HG03460 (cell line): Measurements from ENCODE around the gene KMT2B.
"Not testable (repeated sequence)": the region's sequence is repeated elsewhere in the genome, so short reads cannot be mapped to it uniquely, and the experiment has no call there.

Experiments used
- ATAC-seq: cut with Tn5 transposase; IDR thresholded peaks from one replicate; pipeline ENCODE4 v1.9.1; 2021; ENCODE audit not compliant: unreplicated experiment

KMT2B gene, protein sequence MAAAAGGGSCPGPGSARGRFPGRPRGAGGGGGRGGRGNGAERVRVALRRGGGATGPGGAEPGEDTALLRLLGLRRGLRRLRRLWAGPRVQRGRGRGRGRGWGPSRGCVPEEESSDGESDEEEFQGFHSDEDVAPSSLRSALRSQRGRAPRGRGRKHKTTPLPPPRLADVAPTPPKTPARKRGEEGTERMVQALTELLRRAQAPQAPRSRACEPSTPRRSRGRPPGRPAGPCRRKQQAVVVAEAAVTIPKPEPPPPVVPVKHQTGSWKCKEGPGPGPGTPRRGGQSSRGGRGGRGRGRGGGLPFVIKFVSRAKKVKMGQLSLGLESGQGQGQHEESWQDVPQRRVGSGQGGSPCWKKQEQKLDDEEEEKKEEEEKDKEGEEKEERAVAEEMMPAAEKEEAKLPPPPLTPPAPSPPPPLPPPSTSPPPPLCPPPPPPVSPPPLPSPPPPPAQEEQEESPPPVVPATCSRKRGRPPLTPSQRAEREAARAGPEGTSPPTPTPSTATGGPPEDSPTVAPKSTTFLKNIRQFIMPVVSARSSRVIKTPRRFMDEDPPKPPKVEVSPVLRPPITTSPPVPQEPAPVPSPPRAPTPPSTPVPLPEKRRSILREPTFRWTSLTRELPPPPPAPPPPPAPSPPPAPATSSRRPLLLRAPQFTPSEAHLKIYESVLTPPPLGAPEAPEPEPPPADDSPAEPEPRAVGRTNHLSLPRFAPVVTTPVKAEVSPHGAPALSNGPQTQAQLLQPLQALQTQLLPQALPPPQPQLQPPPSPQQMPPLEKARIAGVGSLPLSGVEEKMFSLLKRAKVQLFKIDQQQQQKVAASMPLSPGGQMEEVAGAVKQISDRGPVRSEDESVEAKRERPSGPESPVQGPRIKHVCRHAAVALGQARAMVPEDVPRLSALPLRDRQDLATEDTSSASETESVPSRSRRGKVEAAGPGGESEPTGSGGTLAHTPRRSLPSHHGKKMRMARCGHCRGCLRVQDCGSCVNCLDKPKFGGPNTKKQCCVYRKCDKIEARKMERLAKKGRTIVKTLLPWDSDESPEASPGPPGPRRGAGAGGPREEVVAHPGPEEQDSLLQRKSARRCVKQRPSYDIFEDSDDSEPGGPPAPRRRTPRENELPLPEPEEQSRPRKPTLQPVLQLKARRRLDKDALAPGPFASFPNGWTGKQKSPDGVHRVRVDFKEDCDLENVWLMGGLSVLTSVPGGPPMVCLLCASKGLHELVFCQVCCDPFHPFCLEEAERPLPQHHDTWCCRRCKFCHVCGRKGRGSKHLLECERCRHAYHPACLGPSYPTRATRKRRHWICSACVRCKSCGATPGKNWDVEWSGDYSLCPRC (N-terminal part only)

DNA sequence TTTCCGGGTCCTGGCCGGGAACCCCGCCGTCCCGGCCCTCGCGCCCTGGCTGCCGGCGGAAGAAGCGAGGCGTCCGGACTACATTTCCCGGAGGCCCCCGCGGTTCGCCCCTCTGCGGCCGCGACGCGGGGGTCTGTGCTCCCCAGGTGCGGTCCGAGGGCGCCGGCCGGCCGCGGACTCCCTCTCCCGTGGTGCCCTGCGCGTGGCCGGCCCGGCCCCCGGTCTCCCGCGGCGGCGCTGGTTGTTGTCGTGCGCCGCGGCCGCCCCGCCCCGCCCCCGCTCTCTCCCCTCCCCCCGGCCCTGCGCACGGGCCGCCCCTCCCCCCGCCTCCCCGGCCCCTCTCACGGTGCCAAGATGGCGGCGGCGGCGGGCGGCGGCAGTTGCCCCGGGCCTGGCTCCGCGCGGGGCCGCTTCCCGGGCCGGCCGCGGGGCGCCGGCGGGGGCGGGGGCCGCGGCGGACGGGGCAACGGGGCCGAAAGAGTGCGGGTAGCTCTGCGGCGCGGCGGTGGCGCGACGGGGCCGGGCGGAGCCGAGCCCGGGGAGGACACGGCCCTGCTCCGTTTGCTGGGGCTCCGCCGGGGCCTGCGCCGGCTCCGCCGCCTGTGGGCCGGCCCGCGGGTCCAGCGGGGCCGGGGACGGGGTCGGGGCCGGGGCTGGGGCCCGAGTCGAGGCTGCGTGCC is at the start of gene KMT2B:
KMT2B (plus strand) TSS at position 339 of the 680 bp plus-strand sequence; CDS start at position 355, 16 bp downstream.
- ATAC-seq: no peak

DNA sequence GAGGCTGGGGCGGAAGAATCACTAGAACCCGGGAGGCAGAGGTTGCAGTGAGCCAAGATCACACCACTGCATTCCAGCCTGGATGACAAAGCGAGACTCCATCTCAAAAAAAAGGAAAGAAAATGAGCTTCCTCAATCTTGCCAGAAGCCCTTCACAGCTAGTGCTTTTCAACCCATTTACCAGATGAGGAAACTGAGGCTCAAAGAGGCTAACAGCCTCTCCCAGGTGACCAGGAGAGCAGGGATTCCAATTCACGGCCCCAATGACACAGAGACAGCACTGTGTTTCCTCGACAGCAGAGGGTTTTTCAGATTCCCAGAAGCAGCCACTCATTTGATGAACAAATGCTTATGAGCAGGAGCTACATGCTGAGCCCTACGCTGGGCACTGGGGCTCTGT is 48.2 kb upstream of the KMT2B start:
- no peak for ATAC-seq

GRCh38 chr19:35669974-35670373 is 47.8 kb upstream of the KMT2B start:
- ATAC-seq: no peak

DNA sequence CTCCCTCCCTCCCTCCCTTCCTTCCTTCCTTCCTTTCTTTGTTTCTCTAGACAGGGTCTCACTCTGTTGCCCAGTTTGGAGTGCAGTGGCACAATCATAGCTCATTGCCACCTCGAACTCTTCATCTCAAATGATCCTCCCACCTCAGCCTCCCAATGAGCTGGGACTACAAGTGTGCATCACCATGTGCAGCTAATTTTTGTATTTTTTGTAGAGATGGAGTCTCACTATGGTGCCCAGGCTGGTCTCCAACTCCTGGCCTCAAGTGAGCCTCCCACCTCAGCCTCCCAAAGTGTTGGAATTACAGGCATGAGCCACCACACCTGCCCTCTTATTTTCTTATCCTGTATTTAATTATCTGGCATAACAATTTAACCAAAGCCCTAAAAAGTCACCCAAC is 47.1 kb upstream of the KMT2B start:
- ATAC-seq: no peak

DNA sequence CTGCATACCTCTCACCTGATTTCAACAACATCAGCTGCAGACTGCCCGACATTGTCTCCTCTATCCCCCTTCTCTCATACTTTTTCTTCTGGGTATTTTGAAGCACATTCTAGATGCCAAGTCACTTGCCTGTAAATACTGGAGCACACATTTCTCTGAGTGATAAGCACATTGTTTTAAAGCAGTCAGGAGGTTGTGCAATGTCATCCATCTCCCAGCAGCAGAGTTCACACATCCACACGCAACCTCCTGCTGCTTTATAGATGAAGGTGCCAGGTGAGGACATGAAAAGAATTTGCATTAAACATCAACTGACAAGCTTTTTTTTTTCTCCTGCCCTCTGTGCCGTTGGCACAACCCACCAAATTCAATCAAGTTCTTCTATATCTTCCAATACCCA is 46.0 kb upstream of the KMT2B start:
- ATAC-seq: no peak

DNA sequence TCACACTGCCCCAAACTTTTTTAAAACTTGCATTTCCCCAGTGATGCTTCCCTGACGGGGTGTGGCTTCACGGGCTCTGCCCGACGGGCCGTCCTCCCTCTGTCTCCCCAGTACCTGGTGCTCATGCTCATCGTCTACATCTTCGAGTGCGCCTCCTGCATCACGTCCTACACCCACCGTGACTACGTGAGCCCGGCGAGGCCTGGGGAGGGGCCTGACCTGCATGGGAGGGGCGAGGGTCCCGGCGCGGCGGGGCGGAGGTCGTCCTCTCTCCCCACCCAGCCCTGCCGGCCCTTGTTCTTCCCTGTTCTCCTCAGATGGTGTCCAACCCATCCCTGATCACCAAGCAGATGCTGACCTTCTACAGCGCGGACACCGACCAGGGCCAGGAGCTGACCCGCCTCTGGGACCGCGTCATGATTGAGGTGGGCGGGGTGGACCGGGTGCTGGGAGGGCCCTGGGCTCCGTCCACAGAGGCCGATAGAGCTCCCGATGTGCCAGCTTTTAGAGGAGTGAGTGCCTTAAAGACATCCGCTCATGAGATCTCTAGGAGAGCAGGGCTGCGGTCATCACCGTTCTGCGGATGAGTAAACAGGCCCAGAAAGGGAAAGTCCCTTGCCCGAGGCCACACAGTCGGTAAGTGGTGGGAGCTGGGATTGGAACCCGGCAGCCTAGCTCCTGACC is 44.5 kb upstream of the KMT2B start:
- no peak for ATAC-seq

DNA sequence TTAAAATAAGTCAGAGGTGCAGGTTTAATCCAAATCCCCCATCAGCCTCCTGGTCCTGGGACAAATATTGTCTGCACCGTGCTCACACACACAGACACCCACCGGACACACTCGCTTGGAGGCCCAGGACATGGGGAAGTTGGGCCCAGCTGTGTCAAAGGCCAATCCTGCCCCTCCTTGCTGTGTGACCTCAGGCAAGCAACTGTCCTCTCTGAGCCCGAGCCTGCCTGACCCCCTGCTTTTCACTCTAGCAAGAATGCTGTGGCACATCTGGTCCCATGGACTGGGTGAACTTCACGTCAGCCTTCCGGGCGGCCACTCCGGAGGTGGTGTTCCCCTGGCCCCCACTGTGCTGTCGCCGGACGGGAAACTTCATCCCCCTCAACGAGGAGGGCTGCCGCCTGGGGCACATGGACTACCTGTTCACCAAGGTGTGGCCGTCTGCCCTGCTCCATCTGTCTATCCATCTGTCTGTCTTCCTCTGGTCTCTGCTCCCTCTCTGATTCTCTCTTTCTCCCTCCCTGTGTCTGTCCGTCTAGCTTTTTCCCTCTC is 42.1 kb upstream of the KMT2B start:
- ATAC-seq: no peak

DNA sequence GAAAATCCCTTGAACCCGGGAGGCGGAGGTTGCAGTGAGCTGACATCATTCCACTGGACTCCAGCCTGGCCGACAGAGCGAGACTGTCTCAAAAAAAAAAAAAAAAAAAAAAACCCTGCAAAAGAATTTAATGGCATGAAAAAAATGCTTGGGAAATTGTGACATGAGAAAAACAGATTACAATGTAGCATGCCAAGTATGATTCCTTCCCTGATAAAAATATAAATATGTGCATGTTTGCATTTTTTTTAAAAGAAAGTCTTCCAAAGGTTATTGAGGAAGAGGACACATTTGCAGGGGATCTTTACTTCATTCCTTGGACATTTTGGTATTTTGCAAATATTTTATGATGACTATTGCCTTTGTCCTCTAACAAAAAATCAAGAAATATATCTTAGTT is 28.0 kb upstream of the KMT2B start:
- ATAC-seq: no peak

- not testable (repeated sequence) for ATAC-seq
Observed at GRCh38 chr19:35691106-35691505, 26.7 kb upstream of the KMT2B start.

DNA sequence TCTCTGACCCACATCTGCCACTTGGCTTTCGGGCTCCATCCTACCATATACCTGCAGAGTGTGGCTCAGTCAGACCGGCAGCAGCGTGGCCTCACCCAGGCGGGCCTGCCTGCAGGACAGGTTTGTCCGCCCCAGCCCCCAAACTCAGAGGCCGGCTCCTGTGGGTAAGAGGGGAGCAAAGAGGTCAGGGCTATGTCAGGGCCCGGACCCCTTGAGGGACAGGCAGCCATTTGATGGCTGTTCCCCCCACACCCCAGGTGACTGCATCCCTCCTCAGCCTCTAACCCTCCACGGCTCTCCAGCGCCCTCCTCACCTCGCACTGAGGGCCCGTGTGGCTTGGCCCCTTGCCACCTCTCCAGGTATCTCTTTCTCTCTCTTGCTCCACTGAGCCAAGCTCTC is 25.8 kb upstream of the KMT2B start:
- no peak for ATAC-seq

GRCh38 chr19:35693422-35693821 is 24.4 kb upstream of the KMT2B start:
- ATAC-seq: peak; percentile 35

GRCh38 chr19:35693835-35694599 is 23.8 kb upstream of the KMT2B start:
- peak; percentile 60 for ATAC-seq

DNA sequence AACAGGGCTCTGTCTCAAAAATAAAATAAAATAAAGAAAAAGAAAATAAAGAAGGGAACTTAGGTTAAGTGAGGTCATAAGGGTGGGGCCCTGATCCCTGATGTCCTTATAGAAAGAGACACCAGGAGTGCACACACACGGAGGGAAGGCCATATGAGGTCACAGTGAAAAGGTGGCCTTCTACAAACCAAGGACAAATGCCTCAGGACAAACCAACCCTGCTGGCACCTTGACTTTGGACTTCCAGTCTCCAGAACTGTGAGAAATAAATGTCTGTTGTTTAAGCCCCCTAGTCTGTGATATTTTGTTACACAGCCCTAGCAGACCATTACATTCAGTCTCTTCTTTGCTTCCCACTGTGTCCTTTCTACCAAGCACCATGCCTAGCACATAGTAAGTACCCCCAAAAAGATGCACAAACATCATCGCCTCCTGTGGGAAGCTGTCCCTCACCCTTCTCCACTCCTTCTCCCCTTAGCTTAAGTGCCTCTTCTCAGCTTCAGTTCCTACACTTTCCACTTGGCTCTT is 21.8 kb upstream of the KMT2B start:
- ATAC-seq: no peak

DNA sequence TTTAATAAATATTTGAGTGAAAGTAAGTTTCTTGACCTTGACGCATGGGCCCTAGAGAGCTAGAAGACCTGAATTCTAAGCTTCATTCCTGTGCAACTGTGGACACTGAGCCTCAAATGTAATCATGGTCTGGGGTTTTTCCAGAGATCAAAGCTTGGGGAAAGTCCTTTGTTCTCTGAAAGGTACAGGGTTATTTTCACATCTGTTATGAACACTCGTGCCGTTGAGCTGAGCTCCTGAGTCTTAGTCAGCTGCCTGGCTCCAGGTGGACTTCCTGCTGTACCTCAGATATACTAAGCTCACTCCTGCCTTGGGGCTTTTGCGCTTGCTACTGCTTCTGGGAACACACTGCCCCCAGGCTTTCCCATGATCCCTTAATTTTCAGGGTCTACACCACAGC is 21.0 kb upstream of the KMT2B start:
- no peak for ATAC-seq

DNA sequence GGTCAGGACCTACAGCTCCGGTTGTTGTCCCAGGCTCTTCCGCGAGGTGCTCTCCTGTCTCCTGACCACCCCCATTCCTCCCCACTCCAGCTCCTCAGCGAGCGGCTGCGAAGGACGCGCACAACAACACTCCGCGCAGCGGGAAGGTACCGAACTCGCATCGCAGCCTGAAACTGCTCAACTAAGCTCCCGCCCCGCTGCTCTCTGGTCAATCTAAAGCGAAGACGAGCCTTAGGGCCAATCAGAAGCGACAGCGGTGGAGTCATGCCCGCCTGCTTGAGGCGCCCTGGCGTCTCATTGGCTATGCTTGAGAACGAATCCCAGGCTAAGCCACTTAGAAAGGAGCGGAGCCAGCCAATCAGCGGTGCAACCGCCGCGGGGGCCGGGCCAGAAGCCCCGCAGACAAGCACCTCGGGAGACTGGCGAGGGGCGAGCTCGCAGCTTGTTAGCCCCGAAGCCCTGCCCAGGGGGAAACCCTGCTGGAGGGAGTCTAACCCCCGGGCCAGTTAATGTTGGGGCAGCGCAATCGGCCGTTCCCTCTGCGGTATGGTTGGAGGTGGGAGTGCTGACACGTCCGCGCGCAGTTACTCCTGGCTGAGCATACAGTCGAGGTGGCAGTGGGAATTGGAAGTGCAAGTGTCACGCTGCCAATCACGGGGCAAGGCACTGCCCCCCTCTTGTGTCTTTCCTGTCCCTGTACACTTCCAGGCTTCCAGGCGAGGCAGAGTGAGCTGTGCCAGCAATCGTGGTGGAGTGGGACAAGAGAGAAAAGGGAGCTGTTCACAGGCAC is 15.4 kb upstream of the KMT2B start:
- ATAC-seq: peak; percentile 90

- no peak for ATAC-seq
Observed at GRCh38 chr19:35703343-35703742, 14.5 kb upstream of the KMT2B start.

DNA sequence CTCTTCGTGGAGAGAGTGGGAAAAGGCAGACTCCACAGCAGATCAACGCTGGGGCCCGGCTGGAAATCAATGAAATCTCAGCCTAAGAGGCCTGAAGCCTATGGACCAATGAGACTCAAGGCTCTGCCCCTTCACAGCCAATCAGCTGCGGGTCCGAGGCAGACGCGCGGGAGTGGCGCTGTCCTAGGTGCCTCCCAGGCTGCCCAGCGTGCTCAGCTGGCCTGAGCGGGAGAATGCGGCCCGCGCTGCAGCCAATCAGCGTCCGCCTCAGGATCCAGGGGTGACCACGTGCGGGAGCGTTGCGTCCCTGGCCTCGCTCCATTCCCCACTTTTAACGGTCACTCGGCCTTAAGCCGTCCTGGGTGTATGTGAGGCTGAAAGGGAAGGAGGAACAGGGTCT is 13.6 kb upstream of the KMT2B start, which contains the start of gene ZBTB32:
ZBTB32 (plus strand) TSS at position 341 of the 400 bp plus-strand sequence. CDS start 10,069 bp downstream, outside the sequence.
- ATAC-seq: no peak

DNA sequence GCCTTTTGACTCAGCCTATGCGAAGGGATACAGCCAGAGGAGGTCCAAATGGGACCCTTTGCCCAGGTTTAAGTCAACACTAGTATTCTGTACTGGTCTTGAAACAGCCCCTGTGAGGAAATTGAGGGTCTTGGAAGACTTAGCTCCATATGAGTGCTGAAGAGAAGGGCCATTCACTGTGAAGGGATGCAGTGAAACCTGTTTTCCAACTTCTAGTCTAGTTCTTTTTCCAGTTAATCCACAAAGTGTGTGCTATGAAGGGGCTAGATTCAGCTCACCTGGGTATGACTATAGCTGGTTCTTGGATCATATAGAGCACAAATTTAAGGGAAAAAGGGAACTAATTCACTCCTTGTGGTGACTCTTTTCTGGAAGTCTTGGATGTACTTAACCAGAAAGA is 9.4 kb upstream of the KMT2B start:
- no peak for ATAC-seq
